DMS153 treated with DMSO at 0.1 percent for 48 hours (cell line): Measurements from ENCODE around the gene CCDC57.
A peak's percentile ranks its signal among the peaks of the same experiment; 100 is the strongest.

Experiments
- DNase-seq: peaks from one replicate; lab custom pipeline; 2025; ENCODE audit not compliant: unreplicated experiment; lab: John Stamatoyannopoulos, UW

The CCDC57 gene

DNA sequence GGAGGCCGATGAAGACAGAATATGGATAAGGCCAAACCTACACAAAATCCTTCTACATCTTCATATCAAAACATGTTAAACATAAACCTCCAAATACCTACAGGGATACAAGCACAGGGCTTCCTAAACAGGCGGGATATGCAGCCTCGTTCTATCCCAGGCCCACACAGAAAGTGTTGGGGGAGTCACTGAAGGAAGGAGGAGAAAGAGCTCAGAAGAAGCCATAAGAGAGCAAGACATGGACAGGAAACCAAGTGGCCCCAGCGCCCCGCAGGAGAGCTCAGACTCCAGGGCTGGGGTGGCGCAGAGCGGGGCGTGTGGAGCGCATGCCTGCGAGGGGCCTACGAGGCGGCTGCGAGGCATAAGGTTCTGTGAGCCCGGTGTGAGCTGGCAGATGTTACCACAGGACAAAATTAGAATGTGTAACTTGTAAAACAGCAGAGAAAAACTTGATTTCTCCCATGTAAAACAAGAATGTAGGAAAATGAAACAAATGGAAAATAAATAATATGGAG is 103.6 kb downstream of the CCDC57 start:
- DNase-seq = no peak

DNA sequence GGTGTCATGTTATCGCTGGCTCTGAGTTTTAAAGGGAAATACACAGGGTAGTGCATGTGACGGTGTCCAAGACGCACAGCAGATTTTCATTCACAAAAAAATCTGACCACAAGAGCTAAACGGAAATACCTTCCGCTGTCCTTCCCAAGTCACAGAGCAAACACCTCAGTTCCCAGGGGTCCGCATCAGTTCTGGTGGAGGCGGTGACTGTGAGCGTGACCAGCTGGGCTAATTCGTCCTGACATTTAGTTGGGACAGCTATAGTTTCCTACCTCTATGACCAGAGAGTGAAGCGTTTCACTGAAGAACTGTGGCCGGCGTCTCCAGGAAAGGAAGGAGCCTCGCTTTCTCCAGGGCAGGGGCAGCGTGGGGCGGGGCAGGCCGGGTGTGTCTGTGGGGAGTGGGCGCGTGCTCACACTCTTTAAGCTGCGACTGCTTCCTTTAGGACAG is 104.1 kb downstream of the CCDC57 start:
- no peak for DNase-seq

DNA sequence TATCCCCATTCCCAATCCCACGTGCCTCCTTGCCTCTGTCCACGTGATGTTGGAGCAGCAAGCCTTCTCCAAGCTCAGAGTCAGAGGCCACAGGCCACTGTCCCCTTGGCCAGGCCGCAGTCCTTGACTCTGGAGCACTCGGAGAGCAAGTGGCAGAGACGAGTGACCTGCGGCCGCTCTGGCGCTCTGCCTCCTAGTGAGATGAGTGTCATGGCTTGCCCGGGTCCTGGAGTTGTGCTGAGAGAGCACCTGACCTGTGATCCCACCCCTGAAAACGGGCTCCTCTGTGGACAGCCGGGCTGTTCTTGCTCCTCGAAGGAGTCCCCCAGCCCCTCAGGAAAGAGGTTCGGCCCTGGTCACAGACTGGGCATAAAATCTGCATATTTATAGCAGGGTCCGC is 104.6 kb downstream of the CCDC57 start:
- DNase-seq = no peak

DNA sequence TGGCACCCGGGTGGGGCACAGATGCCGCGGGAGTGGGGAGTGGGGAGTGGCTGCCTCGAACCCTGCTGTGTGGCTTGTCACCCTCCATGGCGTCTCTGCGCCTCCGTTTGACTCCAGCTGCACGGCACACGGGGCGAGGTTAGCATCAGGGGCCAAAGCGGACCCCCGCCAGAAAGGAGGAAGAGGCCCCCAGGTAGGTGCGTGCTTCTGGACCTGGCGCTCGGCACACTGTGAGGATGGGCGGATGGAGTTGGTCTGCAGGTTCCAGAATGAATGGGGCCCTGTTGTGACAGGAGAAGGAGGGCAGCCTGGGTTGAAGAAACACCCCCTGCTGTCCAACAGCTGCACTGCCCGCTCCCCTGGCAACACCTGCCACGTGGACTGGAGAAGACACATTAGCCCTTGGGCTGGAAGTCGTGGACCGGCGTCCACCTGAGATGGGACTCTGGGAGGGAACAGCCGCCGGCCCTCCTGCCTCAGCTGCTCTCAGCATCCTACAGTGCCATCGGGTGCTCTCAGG is 105.2 kb downstream of the CCDC57 start:
- no peak for DNase-seq

DNA sequence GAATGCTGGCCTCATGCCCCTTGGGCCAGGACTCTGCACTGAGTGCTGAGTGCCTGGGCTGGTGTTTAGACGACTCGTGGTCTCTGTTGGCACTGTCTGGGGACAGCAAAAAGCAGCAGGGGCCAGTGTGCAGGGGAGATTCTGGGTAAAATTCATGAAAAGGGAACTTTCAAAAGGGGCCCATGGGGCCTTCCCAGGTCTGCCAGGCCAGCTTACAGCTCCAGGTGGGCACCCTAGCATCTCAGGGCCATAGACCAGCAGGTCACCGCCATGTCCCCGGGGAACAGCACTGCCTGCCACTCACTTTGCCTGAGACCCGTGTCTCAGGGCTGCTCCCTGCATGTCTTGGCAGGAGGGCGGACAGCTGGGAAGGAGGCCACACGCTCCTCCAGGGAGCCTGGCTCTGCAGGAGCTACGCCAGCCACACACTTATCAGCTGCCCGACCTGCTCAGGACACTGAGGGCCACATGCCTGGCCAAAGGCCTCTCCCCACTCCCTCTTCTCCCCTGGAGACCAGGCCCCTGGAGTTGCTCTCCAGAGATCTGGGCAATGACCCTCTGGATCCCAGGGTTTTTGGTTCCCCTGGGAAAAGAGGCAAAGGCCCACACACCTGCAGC is 105.8 kb downstream of the CCDC57 start:
- DNase-seq = no peak

DNA sequence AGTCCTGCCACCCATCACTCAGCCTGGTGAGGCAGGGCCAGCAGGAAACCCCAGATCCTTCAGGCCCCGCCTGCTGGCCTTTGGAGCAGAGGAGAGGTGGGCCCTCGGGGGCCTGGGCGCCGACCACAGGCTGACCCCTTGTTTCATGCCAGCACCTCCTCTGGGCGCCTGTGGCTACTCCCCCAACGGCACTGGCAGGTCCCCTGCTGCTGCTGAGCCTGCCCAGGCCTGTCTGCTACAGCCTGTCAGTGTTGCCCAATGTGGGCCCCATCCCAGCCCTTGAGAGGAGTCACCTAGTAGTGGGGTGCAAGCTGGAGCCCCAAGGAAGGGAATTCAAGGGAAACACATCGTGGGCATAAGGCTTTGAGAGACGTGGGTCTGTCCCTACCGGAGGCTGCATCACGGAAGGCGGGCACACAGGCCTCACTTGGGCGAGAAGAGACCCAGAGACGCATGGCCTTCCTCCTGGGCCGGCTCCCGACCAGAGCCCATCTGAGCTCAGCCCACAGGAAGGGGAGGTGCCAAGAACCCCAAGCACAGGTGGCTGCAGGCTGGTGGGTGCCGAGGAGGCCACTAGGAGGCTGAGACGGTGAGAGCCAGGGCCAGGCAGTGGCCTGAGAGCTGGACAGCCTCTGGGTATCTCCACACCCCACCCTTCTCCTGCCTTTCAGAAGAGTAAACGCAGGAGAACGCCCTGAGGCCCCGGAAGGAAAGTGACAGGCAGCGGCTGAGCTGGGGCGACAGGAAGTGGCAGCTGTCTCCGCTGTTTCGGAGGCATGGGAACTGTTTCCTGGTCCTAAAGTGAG is 106.6 kb downstream of the CCDC57 start:
- DNase-seq = peak; percentile 50

DNA sequence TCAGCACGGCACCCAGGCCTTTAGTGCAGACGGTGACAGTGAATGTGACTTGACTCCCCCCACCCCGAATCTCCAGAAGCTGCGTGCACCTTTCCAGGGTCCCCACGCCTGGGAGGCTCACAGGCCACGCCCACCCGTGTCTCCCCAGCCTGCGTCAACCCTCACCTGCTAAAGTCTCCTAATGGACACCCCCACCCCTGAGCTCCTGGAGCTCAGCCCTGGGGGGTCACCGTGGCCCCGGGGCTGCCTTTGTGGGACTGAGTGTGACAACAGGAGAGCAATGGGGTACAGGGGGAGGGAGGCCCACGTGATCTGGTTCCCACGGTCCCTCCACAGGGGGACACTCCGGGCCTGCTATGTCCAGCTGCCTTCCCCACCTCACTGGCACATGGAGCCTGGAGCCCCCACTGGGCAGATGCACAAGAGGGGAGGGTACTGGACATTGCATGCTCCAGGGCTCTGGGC is 107.2 kb downstream of the CCDC57 start:
- DNase-seq = no peak

DNA sequence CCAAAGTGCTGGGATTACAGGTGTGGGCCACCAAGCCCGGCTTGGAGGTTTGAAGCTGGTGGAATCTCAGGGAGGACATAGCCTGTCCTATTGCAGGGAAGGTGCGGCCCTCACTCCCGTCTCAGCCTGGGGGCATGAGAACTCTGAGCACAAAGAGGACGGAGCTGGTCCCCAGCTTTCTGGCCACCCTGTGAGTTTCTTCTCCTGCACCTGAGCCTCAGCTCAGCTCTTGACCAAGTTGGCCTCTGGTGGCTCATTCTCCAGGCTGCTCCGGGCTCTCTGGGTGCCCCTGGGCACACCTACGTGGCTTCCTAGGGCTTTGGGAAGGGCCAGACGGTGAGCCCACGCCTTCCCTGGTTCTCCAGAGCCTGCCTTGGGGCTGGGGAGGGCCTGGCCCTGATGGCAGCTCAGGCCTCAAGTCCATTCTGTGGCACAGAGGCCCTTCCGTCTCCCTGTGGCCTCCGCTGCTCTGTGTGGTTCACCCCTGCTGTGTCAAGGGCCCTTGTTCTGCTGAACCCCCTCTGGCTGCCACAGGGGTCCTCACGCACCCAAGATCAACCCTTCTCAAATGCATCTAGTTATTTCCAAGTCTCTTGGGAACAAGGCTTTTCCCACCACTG is 107.7 kb downstream of the CCDC57 start:
- no peak for DNase-seq

DNA sequence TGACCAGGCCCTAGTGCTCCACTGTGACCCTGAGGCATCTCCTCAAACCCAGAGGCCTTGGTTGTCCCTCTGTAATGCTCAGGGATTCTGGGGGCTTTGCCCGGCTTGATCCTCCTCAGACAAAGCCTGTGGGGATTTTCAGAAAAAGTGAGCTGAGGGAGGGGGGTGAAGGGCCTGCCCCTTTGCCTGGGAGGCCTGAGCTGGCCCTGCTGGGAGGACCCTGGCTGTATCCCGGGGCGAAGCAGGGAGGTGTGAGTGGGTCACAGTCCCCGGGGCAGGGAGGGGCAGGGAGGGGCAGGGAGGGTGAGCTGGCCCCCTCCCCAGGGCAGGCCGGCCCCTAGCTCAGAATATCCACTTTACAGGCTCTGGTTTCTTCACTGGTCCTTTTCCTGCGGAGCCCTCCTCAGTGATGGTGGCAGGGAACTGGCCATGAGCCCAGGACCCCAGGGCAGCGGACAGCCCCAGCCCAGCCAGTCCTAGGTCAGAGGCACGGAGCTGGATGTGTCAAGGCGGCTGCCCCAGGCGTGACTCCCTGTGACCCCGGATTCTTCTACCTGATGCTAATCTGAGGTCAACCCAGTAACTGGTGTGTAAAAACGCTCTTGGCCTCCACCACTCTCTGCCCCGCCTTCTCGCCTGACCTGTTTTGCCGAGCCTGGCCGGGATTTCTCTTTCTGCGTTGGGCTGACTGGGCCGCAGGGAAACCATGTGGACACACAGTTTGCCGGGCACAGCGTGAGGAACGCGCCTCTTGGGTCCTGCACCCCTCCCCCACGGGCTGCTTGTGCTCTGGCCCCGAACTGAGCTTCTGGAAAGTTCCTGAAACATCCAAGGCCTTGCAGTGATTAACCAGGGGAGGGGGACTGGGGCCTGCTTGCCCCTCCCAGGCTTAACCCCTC is 108.8 kb downstream of the CCDC57 start:
- no peak for DNase-seq

DNA sequence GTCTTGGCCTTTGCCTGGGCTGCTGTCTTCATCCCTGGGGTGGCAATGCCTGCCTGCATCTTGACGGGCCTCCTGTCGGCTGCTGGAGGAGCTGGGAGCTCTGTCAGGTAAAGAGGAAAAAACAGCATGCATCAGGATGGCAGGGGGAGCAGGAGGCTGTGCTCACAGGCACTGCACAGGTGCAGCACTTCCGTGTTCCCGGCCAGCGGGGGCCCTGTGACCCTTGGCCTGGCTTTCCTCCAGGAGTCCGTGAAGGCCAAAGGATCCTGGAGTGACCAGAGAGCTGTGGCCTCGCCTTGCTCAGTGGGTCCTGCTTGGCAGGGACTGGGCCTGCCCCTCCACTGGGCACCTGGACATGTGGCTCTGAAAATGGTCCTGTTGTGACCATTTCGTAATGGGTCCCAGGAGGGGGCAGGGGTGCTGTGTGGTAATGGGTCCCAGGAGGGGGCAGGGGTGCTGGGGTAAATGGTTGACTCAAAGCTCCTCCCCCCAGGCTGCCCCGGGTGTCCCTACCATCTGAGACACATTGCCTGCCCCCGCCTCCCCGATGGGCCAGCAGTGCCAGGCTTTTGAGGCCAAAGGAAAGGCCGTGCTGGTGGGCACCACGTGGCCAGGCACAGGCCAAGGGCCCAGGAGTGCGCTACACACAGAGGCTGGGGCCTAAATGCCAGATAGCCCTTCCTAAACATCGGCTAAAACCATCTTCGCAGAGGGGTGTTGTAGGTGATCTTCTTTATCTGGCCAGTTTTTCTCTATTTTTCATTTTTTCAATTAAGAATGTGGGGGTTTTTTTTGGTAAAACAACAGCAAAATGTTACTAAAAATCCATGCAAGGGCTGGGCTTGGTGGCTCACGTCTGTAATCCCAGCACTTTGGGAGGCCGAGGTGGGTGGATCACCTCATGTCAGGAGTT is 110.6 kb downstream of the CCDC57 start:
- DNase-seq = no peak

DNA sequence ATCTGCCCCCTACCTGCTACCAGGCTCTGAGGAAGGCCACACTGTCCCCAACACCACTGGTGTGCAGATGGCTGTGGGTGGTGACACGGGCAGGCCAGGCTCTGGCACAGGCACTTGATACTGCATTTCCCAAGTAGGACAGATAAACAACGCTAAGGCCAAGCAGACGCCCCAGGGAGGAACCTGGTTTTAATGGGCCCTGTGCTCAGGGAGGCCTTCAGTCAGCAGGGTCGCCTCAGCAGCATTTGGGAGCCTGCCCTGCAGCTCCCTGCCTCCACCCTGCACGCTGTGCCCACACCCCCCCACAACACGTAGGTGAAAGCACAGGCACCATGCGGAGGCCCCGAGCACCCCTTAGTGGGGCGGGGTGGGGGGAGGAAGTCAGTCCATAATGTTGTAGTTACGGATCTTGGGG is 111.3 kb downstream of the CCDC57 start:
- no peak for DNase-seq

DNA sequence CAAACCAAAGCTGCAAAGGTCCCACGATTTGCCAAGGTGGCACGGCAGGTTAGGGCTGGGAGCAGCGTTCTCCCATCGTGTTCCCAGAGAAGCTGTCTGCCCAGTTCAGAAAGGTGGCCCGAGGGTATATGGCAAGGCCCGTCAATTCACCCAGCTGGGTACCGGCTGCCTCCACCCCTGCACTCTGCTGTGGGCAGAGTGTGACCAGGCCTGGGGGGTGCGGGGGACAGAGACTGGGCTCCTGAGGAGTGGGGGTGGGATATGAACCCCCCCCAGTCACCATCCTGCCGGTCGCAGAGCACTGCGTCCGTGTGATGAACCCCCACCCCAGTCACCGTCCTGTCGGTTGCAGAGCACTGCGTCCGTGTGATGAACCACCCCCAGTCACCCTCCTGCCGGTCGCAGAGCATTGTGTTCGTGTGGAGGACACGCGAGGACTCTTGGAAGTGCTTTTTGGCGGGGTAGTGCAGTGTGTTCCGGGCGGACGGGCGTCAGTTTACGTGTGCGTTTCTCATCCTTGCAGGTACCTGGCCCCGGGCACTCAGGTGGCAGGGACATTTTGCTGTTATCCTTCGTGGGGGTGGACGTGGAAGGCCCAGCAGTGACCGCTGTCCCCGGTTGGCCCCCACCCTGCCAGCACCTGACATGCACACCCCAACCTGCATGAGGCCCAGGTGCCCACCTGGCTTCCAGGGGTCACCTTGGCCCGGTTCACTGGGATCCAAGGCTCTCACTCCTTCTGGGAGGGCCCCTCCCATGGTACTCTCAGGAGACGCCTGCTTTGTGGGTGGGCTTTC is 111.9 kb downstream of the CCDC57 start:
- no peak for DNase-seq

DNA sequence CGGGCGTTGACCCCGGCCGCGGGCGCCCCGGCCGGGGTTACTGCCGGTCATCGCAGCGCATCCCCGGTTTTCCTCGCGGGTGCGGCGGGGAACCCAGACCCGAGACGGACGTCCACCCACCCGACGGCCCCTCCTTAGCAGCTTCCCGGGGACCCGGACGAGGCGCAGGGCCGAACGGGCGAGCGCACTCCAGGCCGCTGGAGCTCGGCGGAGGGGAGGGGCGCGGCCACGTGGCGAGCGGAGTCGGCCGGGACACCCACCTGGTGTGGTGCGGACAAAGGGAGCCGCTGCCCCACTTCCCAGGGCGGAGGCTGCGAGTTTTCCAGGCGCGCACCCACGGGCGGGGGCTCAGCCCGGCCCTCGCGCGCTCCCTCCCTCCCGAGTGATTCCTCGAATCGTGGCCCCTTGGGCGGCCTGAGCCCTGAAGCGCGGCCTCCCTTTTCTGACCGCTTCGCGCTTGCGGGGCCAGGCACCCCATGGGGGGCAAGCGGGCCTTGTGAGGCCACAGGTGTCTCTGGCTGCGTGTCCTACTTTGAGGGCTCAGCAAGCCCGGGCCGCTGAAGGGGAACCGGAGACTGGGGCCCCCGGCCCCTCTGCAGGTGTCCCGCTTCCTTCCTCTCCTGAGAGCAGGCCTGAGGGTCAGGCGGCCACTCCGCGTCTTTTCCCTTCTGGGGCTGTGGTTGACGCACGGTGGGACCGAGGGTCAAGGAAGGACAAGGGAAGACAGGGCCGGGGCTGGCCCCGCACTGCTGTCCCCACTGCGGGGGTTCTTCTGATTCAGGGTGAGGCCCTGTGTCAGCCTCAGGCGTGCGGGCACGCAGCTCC is 113.5 kb downstream of the CCDC57 start:
- DNase-seq = no peak

DNA sequence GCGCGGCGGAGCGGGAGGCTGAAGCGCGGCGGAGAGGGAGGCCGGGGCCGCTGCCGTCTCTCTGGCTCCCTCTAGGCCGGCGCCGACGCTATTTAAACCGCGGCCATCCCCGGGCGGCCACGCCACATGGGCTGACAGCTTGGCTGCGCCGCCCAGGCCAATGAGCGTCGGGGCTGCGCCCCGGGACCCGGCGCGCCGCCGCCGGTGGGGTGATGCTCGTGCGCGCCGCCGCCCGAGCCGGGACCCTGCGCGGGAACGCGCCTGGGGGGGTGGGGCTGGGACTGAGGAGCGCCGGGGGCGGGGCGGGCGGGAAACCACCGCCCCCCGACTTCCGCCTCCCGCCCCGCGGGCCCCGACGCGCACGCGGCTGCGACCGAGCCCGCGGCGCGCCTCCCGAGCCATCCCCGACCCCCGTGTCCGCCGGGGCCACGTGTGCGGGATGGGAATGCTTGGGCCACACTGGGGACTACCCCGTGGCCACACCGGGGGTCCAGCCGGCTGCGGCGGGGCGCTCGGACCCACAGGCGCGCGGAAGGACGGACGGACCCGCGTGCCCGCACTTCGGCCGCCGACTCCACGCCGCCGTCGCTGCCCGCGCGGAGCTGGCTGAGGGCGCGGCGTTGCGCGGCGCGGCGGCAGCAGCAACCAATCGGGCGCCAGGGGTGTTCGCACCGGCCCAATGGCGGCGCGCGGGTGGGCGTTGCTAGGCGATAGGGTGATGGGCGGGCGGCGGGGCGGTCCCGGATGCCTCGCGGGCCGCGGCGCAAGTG is 114.3 kb downstream of the CCDC57 start, which contains the start of gene FASN:
FASN (minus strand) TSS at position 68 of the 770 bp plus-strand sequence. CDS start 1,791 bp downstream, outside the sequence.
- DNase-seq = peak; percentile 77

DNA sequence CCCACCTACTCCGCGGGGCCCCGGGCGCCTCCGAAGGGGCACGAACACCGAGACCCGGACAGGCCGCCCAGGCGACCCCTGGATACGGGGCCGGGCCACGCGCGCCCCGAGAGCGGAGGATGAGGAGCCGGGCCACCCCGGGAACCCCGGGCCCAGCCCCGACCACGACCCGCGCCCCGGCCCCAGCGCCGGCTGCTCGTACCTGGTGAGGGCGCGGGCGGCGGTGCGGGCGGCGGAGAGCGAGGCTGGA is 114.8 kb downstream of the CCDC57 start:
- no peak for DNase-seq

DNA sequence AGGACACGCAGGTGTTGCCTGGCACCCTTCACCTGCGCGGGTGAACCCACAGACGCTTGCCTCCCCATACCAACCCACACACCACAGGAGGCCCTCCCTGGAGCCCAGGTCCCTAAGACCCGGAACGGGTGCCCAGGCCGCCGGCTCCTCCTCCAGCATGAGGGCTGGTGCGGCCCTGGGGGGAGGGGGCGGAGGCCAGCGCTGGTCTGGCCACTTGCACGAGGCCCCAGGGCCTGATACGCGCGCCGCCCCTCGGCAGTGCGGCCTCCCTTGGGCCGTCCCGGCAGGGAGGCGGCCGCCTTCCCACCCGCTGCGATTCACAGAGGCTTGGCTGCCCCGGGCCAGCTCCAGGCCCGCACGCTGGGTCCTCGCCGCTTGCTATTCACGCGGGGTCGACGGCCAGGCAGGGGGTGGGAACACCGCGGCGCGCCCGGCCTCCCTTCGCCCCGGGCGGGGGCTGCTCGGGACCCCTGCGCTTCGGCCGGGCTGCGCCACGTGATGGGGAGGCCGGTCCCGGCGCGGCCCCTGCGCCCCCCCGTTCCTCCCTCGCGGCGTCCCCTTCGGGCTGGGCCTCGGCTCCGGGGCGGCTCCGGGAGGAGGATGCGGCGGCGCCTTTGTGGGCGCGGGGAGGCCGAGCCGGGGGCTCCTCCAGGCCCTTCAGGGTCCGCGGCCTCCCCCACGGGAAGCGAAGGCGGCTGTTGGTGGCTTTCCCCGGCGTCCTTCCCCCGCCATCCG is 115.3 kb downstream of the CCDC57 start:
- DNase-seq = no peak
